HepG2 (cell line): ENCODE results near the gene KDM8. TPM values are rescaled to one million over a fixed set of nuclear protein-coding genes. Genes with fewer than 3 reads are reported as not detected.

Experiments
- ATAC-seq: fragments of 200-7000 bp; cut with Tn5 transposase; 3 replicates; pipeline ENCODE4 v1.9.1; 2020; ENCODE audit warnings: mild to moderate bottlenecking, moderate library complexity
- BruUV-seq: library from RNA; stranded (reverse); fragments of 400-500 nt; replicated peaks from 2 replicates; lab custom pipeline; 2021; lab: Mats Ljungman, UMichigan
- CTCF ChIA-PET: fragments of 300-600 bp; formaldehyde crosslinking; extraction: SDS; loops from one replicate; lab custom pipeline; 2021; ENCODE audit warnings: low total read pairs, inconsistent platforms, low intra/inter-chr PET ratio; lab: Yijun Ruan, JAX
- POLR2A ChIA-PET: fragments of 350-600 bp; sonication (Branson Sonifier 250); formaldehyde crosslinking; loops from one replicate; lab custom pipeline; 2020; ENCODE audit warnings: antibody characterized with exemption, inconsistent platforms; lab: Yijun Ruan, JAX
- DNase-seq: peaks from one replicate; pipeline ENCODE4 v3.0.0-alpha.2; 2015; ENCODE audit warnings: low spot score
- FAIRE-seq: peaks from 3 replicates; lab custom pipeline; 2011; peaks lifted over from hg19 to GRCh38; lab: Jason Lieb, UNC
- H2AFZ ChIP-seq: one replicate; pipeline ENCODE4 v1.6.1; 2011; ENCODE audit warnings: low read length, inconsistent platforms
- H3K27ac ChIP-seq: fragments of 300-600 bp; 3 replicates; pipeline ENCODE4 v1.8.0; 2011; ENCODE audit warnings: mixed run types, mild to moderate bottlenecking, mixed read lengths, low read length, inconsistent platforms; ENCODE audit not compliant: insufficient read depth; ENCODE audit errors: extremely low read length
- H3K27me3 ChIP-seq, 2 experiments: fragments of 200-600 bp in 1 of 2; 2 replicates in 1 of 2; 3 replicates in 1 of 2; pipeline versions ENCODE4 v1.6.0 to v1.8.0; 2011; ENCODE audit warnings: low read length in 2 of 2, mild to moderate bottlenecking in 2 of 2, moderate library complexity in 2 of 2, inconsistent platforms in 1 of 2; ENCODE audit not compliant: insufficient read depth in 2 of 2, control insufficient read depth in 1 of 2
- H3K36me3 ChIP-seq, 2 experiments: fragments of 200-600 bp in 1 of 2; replicated peaks in 1 of 2; 2 replicates in 1 of 2; 3 replicates in 1 of 2; pipeline versions ENCODE4 v1.5.1 to v1.8.0; 2011; ENCODE audit warnings: low read length in 2 of 2, inconsistent platforms in 1 of 2; ENCODE audit not compliant: insufficient read depth in 2 of 2, control insufficient read depth in 1 of 2
- H3K4me1 ChIP-seq: 2 replicates; pipeline ENCODE4 v1.5.1; 2012; ENCODE audit warnings: low read length, inconsistent platforms; ENCODE audit not compliant: insufficient read depth
- H3K4me2 ChIP-seq: 2 replicates; pipeline ENCODE4 v1.6.0; 2011; ENCODE audit warnings: low read depth, low read length, inconsistent platforms
- H3K4me3 ChIP-seq, 3 experiments: fragments of 200-600 bp in 1 of 3; sonication (generic), shearing (Covaris generic) in 1 of 3; replicated peaks in 1 of 3; 2 replicates each; pipeline ENCODE4 v1.5.1; 2011 to 2016; ENCODE audit warnings: low read length in 3 of 3, inconsistent platforms in 2 of 3, low read depth in 2 of 3, mild to moderate bottlenecking in 2 of 3, control low read depth in 1 of 3, mixed read lengths in 1 of 3; ENCODE audit not compliant: insufficient read depth in 1 of 3
- H3K79me2 ChIP-seq: one replicate; pipeline ENCODE4 v1.6.1; 2011; ENCODE audit warnings: low read length, inconsistent platforms; ENCODE audit not compliant: insufficient read depth
- H3K9ac ChIP-seq: 2 replicates; pipeline ENCODE4 v1.6.0; 2011; ENCODE audit warnings: mild to moderate bottlenecking, low read depth, low read length, inconsistent platforms; ENCODE audit not compliant: insufficient read depth
- H3K9me3 ChIP-seq: 2 replicates; pipeline ENCODE4 v1.5.1; 2012; ENCODE audit warnings: mild to moderate bottlenecking, low read length
- H4K20me1 ChIP-seq: 2 replicates; pipeline ENCODE4 v1.6.0; 2011; ENCODE audit warnings: inconsistent platforms, mild to moderate bottlenecking, low read length, moderate library complexity; ENCODE audit not compliant: insufficient read depth
- CREB1 ChIP-seq, 2 experiments: fragments of 450-650 bp in 1 of 2; IDR thresholded peaks; 2 replicates each; pipeline ENCODE4 v1.6.1; 2016 to 2017; ENCODE audit warnings: control low read depth in 1 of 2, mild to moderate bottlenecking in 1 of 2, missing compliant biosample characterization in 1 of 2, missing genetic modification characterization in 1 of 2
- HDAC1 ChIP-seq: sonication (generic); formaldehyde crosslinking; IDR thresholded peaks from 2 replicates; pipeline ENCODE4 v1.5.1; 2020; ENCODE audit warnings: mild to moderate bottlenecking, missing genetic modification reagents
- WGBS: methylation state at CpG from one replicate; pipeline ENCODE4 v1.1.6; 2017; ENCODE audit warnings: low lambda C conversion rate; 5-methylcytosine and 5-hydroxymethylcytosine counted together
- in situ Hi-C: cut with HindIII; loops from 2 replicates; pipeline ENCODE4 v1.10.0; 2017; ENCODE audit warnings: low pct_unique_long_range_greater_than_20kb; ENCODE audit not compliant: extremely low pct_ligation_motif_present
- intact Hi-C: fragments of 100-400 bp; cut with micrococcal nuclease; formaldehyde crosslinking; loops from one replicate; pipeline ENCODE4 v1.10.0; 2022; ENCODE audit not compliant: unreplicated experiment
- polyA plus RNA-seq, 8 experiments: library from polyadenylated mRNA; depleted of rRNA in 3 of 8; stranded (reverse) in 7 of 8; unstranded in 1 of 8; fragments of >200 nt; fragmentation: Illumina TruSeq in 4 of 8; extraction: Trizol in 4 of 8; gene quantifications; 2 replicates each; pipeline versions ENCODE4 v1.2.1 to v1.2.3, GENCODE V29; 2011 to 2016; ENCODE audit warnings: low read depth in 4 of 8, missing spikeins in 1 of 8, mixed read lengths in 1 of 8; ENCODE audit not compliant: insufficient read depth in 1 of 8
- total RNA-seq, 5 experiments: library from RNA; depleted of rRNA; stranded (reverse); fragments of >200 nt; fragmentation: Illumina TruSeq; extraction: Trizol; gene quantifications; 2 replicates each; pipeline ENCODE4 v1.2.3, GENCODE V29; 2016; ENCODE audit warnings: low read depth in 1 of 5
- TF ChIP-seq, protein P1 (sequence below): sonication (generic); formaldehyde crosslinking; IDR thresholded peaks from 2 replicates; pipeline ENCODE4 v1.4.0; 2020; ENCODE audit warnings: missing genetic modification reagents
- TF ChIP-seq, protein P2 (sequence below): IDR thresholded peaks from 2 replicates; pipeline ENCODE4 v1.6.1; 2012; ENCODE audit warnings: low read depth, low read length, improper control_type of control experiment
- TF ChIP-seq, protein P3 (sequence below): sonication (generic); formaldehyde crosslinking; IDR thresholded peaks from 2 replicates; pipeline ENCODE4 v1.9.0; 2021; ENCODE audit warnings: mild to moderate bottlenecking, missing genetic modification reagents
- TF ChIP-seq, protein P4 (sequence below): sonication (generic); formaldehyde crosslinking; conservative IDR thresholded peaks from 2 replicates; pipeline ENCODE4 v1.4.0; 2020; ENCODE audit warnings: mild to moderate bottlenecking, missing genetic modification reagents, moderate library complexity
- TF ChIP-seq, protein P5 (sequence below): sonication (generic); formaldehyde crosslinking; IDR thresholded peaks from 2 replicates; pipeline ENCODE4 v1.4.0; 2020; ENCODE audit warnings: missing genetic modification reagents
- TF ChIP-seq, protein P6 (sequence below): sonication (generic); formaldehyde crosslinking; IDR thresholded peaks from 2 replicates; pipeline ENCODE4 v1.5.0; 2020; ENCODE audit warnings: missing genetic modification reagents

Gene KDM8
- total and polyA plus RNA-seq, 2 of the 13 experiments (the other 11 are each of a cell fraction or from before 2014, with no cell fraction given), result 3.3 to 8.6 TPM

DNA sequence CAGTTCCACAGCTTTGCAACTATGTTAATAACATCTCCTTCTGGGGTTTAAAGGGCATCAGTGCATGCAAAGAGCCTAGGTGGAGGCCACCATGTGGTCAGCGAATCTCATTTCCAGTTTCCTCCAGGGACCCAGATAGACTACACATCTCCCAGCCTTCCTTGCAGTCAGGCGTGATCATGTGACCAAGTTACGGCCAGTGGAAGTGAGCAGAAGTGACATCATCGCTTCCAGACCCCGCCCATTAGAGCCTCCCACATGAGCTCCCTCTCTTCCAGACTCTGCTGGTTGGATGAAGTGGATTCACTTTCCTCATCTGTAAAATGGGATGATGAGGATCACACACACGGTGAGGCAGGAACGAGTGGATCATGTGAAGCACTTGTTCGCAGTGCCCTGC, 27.4 kb upstream of the KDM8 start:
- no peak overlapping the region for H3K4me2 ChIP-seq
- no peak overlapping the region for H3K4me3 ChIP-seq
- no peak; the same call in 2 of the 3 replicates for ATAC-seq
- no peaks in the 10 kb centered on the region for H3K27me3 ChIP-seq
- no peaks in the 10 kb centered on the region for H3K79me2 ChIP-seq
- no peak for FAIRE-seq
- in situ Hi-C loops (loop anchor here (5.0 to 10.0 kb wide), 2 partner anchors 191 to 279 kb away; no protein-coding TSS in a partner anchor), intact Hi-C loops (no loop called here)
- H3K36me3 ChIP-seq, result no peaks in the 10 kb centered on the region
- no peak overlapping the region for H3K9ac ChIP-seq
- no peak overlapping the region for H3K27ac ChIP-seq
- peaks cover 10% of the 10 kb centered on the region; the same call in 1 of the 2 replicates for H3K4me1 ChIP-seq
- 44% methylated on average over 8 of the region's 8 CpGs for WGBS
- no peak for DNase-seq
- H3K9me3 ChIP-seq, result no peaks in the 10 kb centered on the region
- no peak overlapping the region for H2AFZ ChIP-seq
- CTCF ChIA-PET, result no interaction called here
- H4K20me1 ChIP-seq, result no peaks in the 10 kb centered on the region
- BruUV-seq, result no TSS peak
- POLR2A ChIA-PET, result interaction anchor here (1.0 kb wide), 1 partner anchor 28 kb away, joined by 3 read pairs; the partner anchor contains the start of gene KDM8
- TF ChIP-seq, protein P1, sequence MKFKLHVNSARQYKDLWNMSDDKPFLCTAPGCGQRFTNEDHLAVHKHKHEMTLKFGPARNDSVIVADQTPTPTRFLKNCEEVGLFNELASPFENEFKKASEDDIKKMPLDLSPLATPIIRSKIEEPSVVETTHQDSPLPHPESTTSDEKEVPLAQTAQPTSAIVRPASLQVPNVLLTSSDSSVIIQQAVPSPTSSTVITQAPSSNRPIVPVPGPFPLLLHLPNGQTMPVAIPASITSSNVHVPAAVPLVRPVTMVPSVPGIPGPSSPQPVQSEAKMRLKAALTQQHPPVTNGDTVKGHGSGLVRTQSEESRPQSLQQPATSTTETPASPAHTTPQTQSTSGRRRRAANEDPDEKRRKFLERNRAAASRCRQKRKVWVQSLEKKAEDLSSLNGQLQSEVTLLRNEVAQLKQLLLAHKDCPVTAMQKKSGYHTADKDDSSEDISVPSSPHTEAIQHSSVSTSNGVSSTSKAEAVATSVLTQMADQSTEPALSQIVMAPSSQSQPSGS, result peak; percentile 61
- TF ChIP-seq HDAC1 (CRISPR knock-in tag) (no peak), CREB1 (IDR thresholded peaks at IDR 0.05) (peak; percentile 57; the same call in 1 of the 2 replicates), CREB1 (CRISPR knock-in tag; IDR thresholded peaks at IDR 0.05) (no peak)
- TF ChIP-seq, protein P2, sequence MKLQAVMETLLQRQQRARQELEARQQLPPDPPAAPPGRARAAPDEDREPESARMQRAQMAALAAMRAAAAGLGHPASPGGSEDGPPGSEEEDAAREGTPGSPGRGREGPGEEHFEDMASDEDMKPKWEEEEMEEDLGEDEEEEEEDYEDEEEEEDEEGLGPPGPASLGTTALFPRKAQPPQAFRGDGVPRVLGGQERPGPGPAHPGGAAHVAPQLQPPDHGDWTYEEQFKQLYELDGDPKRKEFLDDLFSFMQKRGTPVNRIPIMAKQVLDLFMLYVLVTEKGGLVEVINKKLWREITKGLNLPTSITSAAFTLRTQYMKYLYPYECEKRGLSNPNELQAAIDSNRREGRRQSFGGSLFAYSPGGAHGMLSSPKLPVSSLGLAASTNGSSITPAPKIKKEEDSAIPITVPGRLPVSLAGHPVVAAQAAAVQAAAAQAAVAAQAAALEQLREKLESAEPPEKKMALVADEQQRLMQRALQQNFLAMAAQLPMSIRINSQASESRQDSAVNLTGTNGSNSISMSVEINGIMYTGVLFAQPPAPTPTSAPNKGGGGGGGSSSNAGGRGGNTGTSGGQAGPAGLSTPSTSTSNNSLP, result no peak
- TF ChIP-seq, protein P3, sequence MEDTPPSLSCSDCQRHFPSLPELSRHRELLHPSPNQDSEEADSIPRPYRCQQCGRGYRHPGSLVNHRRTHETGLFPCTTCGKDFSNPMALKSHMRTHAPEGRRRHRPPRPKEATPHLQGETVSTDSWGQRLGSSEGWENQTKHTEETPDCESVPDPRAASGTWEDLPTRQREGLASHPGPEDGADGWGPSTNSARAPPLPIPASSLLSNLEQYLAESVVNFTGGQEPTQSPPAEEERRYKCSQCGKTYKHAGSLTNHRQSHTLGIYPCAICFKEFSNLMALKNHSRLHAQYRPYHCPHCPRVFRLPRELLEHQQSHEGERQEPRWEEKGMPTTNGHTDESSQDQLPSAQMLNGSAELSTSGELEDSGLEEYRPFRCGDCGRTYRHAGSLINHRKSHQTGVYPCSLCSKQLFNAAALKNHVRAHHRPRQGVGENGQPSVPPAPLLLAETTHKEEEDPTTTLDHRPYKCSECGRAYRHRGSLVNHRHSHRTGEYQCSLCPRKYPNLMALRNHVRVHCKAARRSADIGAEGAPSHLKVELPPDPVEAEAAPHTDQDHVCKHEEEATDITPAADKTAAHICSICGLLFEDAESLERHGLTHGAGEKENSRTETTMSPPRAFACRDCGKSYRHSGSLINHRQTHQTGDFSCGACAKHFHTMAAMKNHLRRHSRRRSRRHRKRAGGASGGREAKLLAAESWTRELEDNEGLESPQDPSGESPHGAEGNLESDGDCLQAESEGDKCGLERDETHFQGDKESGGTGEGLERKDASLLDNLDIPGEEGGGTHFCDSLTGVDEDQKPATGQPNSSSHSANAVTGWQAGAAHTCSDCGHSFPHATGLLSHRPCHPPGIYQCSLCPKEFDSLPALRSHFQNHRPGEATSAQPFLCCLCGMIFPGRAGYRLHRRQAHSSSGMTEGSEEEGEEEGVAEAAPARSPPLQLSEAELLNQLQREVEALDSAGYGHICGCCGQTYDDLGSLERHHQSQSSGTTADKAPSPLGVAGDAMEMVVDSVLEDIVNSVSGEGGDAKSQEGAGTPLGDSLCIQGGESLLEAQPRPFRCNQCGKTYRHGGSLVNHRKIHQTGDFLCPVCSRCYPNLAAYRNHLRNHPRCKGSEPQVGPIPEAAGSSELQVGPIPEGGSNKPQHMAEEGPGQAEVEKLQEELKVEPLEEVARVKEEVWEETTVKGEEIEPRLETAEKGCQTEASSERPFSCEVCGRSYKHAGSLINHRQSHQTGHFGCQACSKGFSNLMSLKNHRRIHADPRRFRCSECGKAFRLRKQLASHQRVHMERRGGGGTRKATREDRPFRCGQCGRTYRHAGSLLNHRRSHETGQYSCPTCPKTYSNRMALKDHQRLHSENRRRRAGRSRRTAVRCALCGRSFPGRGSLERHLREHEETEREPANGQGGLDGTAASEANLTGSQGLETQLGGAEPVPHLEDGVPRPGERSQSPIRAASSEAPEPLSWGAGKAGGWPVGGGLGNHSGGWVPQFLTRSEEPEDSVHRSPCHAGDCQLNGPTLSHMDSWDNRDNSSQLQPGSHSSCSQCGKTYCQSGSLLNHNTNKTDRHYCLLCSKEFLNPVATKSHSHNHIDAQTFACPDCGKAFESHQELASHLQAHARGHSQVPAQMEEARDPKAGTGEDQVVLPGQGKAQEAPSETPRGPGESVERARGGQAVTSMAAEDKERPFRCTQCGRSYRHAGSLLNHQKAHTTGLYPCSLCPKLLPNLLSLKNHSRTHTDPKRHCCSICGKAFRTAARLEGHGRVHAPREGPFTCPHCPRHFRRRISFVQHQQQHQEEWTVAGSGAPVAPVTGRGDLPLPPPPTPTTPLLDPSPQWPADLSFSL (CRISPR knock-in tag), result no peak
- TF ChIP-seq, protein P4, sequence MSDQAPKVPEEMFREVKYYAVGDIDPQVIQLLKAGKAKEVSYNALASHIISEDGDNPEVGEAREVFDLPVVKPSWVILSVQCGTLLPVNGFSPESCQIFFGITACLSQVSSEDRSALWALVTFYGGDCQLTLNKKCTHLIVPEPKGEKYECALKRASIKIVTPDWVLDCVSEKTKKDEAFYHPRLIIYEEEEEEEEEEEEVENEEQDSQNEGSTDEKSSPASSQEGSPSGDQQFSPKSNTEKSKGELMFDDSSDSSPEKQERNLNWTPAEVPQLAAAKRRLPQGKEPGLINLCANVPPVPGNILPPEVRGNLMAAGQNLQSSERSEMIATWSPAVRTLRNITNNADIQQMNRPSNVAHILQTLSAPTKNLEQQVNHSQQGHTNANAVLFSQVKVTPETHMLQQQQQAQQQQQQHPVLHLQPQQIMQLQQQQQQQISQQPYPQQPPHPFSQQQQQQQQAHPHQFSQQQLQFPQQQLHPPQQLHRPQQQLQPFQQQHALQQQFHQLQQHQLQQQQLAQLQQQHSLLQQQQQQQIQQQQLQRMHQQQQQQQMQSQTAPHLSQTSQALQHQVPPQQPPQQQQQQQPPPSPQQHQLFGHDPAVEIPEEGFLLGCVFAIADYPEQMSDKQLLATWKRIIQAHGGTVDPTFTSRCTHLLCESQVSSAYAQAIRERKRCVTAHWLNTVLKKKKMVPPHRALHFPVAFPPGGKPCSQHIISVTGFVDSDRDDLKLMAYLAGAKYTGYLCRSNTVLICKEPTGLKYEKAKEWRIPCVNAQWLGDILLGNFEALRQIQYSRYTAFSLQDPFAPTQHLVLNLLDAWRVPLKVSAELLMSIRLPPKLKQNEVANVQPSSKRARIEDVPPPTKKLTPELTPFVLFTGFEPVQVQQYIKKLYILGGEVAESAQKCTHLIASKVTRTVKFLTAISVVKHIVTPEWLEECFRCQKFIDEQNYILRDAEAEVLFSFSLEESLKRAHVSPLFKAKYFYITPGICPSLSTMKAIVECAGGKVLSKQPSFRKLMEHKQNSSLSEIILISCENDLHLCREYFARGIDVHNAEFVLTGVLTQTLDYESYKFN (CRISPR knock-in tag), result no peak
- TF ChIP-seq, protein P5, sequence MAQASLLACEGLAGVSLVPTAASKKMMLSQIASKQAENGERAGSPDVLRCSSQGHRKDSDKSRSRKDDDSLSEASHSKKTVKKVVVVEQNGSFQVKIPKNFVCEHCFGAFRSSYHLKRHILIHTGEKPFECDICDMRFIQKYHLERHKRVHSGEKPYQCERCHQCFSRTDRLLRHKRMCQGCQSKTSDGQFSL (CRISPR knock-in tag), result no peak
- TF ChIP-seq, protein P6, sequence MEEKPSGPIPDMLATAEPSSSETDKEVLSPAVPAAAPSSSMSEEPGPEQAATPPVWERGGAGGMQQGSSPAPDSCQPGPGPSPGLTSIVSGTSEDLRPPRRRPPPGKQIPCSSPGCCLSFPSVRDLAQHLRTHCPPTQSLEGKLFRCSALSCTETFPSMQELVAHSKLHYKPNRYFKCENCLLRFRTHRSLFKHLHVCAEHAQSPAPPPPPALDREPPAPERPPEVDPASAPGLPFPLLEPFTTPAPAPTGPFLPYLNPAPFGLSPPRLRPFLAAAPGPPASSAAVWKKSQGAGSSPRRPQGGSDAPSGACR (CRISPR knock-in tag), result no peak
